Right atrium auricular region (tissue), 2 donors: ENCODE data around the gene IFRD2. TPM values are rescaled to one million over a fixed set of nuclear protein-coding genes. Genes with fewer than 3 reads are reported as not detected.
A peak's percentile ranks its signal among the peaks of the same experiment; 100 is the strongest.
"Not testable (repeated sequence)": the region's sequence is repeated elsewhere in the genome, so short reads cannot be mapped to it uniquely, and the experiment has no call there.

ENCODE experiments used
- DNase-seq: peaks from one replicate; pipeline ENCODE4 v3.0.0-alpha.2; 2019; ENCODE audit warnings: low spot score
- H3K27ac ChIP-seq, 2 donors: fragments of 200-600 bp; sonication (generic); 1 replicate in 1 of 2; 2 replicates in 1 of 2; pipeline ENCODE4 v1.5.1; 2016 to 2019
- H3K27me3 ChIP-seq, 2 donors: fragments of 200-600 bp; sonication (generic); one replicate each; pipeline versions ENCODE4 v1.5.1 to v1.6.0; 2017 to 2019
- H3K36me3 ChIP-seq: fragments of 200-600 bp; sonication (generic); one replicate; pipeline ENCODE4 v1.5.1; 2016
- H3K4me1 ChIP-seq, 2 donors: fragments of 200-600 bp; sonication (generic); one replicate each; pipeline versions ENCODE4 v1.5.1 to v1.6.0; 2017 to 2019
- H3K4me3 ChIP-seq, 2 donors: fragments of 200-600 bp; sonication (generic); 1 replicate in 1 of 2; 2 replicates in 1 of 2; pipeline ENCODE4 v1.5.1; 2017 to 2019; ENCODE audit warnings: mild to moderate bottlenecking in 1 of 2, moderate library complexity in 1 of 2
- H3K9me3 ChIP-seq, 2 donors: fragments of 200-600 bp; sonication (generic); one replicate each; pipeline ENCODE4 v1.5.1; 2019
- CTCF ChIP-seq, 2 donors: fragments of 200-600 bp; sonication (generic); IDR thresholded peaks; one replicate each; pipeline ENCODE4 v1.5.1; 2019; ENCODE audit warnings: antibody characterized with exemption in 2 of 2
- total RNA-seq, 2 donors: library from RNA; depleted of rRNA; stranded (reverse); fragments of >200 nt; gene quantifications; one replicate each; pipeline ENCODE4 v1.1.0, GENCODE V29; 2016

The IFRD2 gene
- total RNA-seq, 2 donors from 2014 or later = 51.0 to 58.5 TPM

- no peaks in the 10 kb centered on the region for H3K9me3 ChIP-seq
- no peak for TF ChIP-seq CTCF (IDR thresholded peaks at IDR 0.05)
- DNase-seq = no peak
- peak overlapping the region; percentile 55 to 67 for H3K27ac ChIP-seq
- H3K36me3 ChIP-seq = peaks cover 38% of the 10 kb centered on the region
- H3K27me3 ChIP-seq = no peaks in the 10 kb centered on the region
- no peak overlapping the region for H3K4me3 ChIP-seq
- H3K4me1 ChIP-seq = peaks cover 0 to 47% of the 10 kb centered on the region in 2 donors
Observed at GRCh38 chr3:50287262-50287661, 5.0 kb downstream of the IFRD2 start.

- no peaks in the 10 kb centered on the region for H3K27me3 ChIP-seq
- no peaks in the 10 kb centered on the region for H3K9me3 ChIP-seq
- no peak overlapping the region for H3K4me3 ChIP-seq
- peaks cover 0 to 41% of the 10 kb centered on the region in 2 donors for H3K4me1 ChIP-seq
- peaks cover 38% of the 10 kb centered on the region for H3K36me3 ChIP-seq
- DNase-seq = no peak
- peak overlapping the region; percentile 55 to 67 for H3K27ac ChIP-seq
- TF ChIP-seq CTCF (IDR thresholded peaks at IDR 0.05) = no peak
Observed at GRCh38 chr3:50286322-50287227, 5.7 kb downstream of the IFRD2 start.

GRCh38 chr3:50284121-50284520 lies 8.1 kb downstream of the IFRD2 start:
- not testable (repeated sequence) for H3K4me3 ChIP-seq, H3K27ac ChIP-seq, H3K9me3 ChIP-seq, H3K27me3 ChIP-seq, DNase-seq
- Histone ChIP-seq H3K36me3 (peaks cover 23% of the 10 kb centered on the region), H3K4me1 (peaks cover 0 to 34% of the 10 kb centered on the region in 2 donors)

- TF ChIP-seq CTCF (IDR thresholded peaks at IDR 0.05) = no peak
- H3K4me3 ChIP-seq = peak overlapping the region in 1 of 2 donors; percentile 10
- H3K27ac ChIP-seq = peak overlapping the region; percentile 71 to 87
- no peaks in the 10 kb centered on the region for H3K27me3 ChIP-seq
- peaks cover 0 to 33% of the 10 kb centered on the region in 2 donors for H3K4me1 ChIP-seq
- H3K36me3 ChIP-seq = no peaks in the 10 kb centered on the region
- no peaks in the 10 kb centered on the region for H3K9me3 ChIP-seq
- no peak for DNase-seq
Observed at GRCh38 chr3:50279255-50280016, 12.8 kb downstream of the IFRD2 start.

- H3K27me3 ChIP-seq = no peaks in the 10 kb centered on the region
- peaks cover 0 to 39% of the 10 kb centered on the region in 2 donors for H3K4me1 ChIP-seq
- TF ChIP-seq CTCF (IDR thresholded peaks at IDR 0.05) = no peak
- H3K27ac ChIP-seq = peak within 1 kb of the TSS; percentile 71 to 87
- no peaks in the 10 kb centered on the region for H3K9me3 ChIP-seq
- H3K36me3 ChIP-seq = no peaks in the 10 kb centered on the region
- no peak for DNase-seq
- peak within 1 kb of the TSS in 1 of 2 donors; percentile 10 for H3K4me3 ChIP-seq
Observed at GRCh38 chr3:50278880-50279224, 13.4 kb downstream of the IFRD2 start, which contains the start of gene LSMEM2. Gene LSMEM2 (plus strand): TSS chr3:50279087. CDS start chr3:50279114, 27 bp downstream.
